HEK293 (cell line): Measurements from ENCODE around the gene HMGXB3.

Source experiments
- CTCF ChIA-PET: fragments of 350-600 bp; formaldehyde crosslinking; extraction: SDS; loops from one replicate; lab custom pipeline; 2021; ENCODE audit warnings: antibody characterized with exemption; lab: Yijun Ruan, JAX
- POLR2A ChIA-PET: fragments of 300-600 bp; formaldehyde crosslinking; extraction: SDS; loops from one replicate; lab custom pipeline; 2020; ENCODE audit warnings: antibody characterized with exemption, inconsistent platforms; lab: Yijun Ruan, JAX
- H3K27ac ChIP-seq: fragments of 200-500 bp; sonication (Bioruptor generic); 2 replicates; pipeline ENCODE4 v1.5.1; 2014; ENCODE audit warnings: low read depth, low read length, control low read depth, inconsistent platforms; ENCODE audit errors: extremely low read depth
- H3K36me3 ChIP-seq, 2 experiments: fragments of 200-500 bp in 1 of 2; sonication (Bioruptor generic) in 1 of 2; 1 replicate in 1 of 2; 2 replicates in 1 of 2; pipeline ENCODE4 v1.5.1; 2014 to 2017; ENCODE audit warnings: inconsistent platforms in 2 of 2, low read length in 2 of 2; ENCODE audit not compliant: control insufficient read depth in 2 of 2, insufficient read depth in 1 of 2
- H3K4me1 ChIP-seq: fragments of 200-500 bp; sonication (Bioruptor generic); 2 replicates; pipeline ENCODE4 v1.5.1; 2014; ENCODE audit warnings: mild to moderate bottlenecking, low read length, inconsistent platforms; ENCODE audit not compliant: control insufficient read depth, insufficient read depth
- H3K4me3 ChIP-seq: 2 replicates; pipeline ENCODE4 v1.5.1; 2011; ENCODE audit warnings: low read depth, mild to moderate bottlenecking, control low read depth, low read length, moderate library complexity
- H3K9me3 ChIP-seq: fragments of 200-500 bp; sonication (Bioruptor generic); 2 replicates; pipeline ENCODE4 v1.5.1; 2014; ENCODE audit warnings: low read depth, low read length, inconsistent platforms; ENCODE audit not compliant: control insufficient read depth, insufficient read depth
- BCL11B ChIP-seq: fragments of 450-650 bp; formaldehyde crosslinking; IDR thresholded peaks from 2 replicates; pipeline ENCODE4 v1.5.1; 2016; ENCODE audit warnings: low read depth, missing biosample characterization, missing genetic modification characterization
- KLF1 ChIP-seq: fragments of 450-650 bp; formaldehyde crosslinking; IDR thresholded peaks from 2 replicates; pipeline ENCODE4 v1.5.1; 2016; ENCODE audit warnings: missing biosample characterization, missing genetic modification characterization
- PRDM1 ChIP-seq: fragments of 450-650 bp; formaldehyde crosslinking; IDR thresholded peaks from 2 replicates; pipeline ENCODE4; 2016; ENCODE audit warnings: missing biosample characterization, missing genetic modification characterization
- YY2 ChIP-seq: fragments of 450-650 bp; formaldehyde crosslinking; IDR thresholded peaks from 2 replicates; pipeline ENCODE4 v1.5.1; 2016; ENCODE audit warnings: missing biosample characterization, missing genetic modification characterization
- ZBTB6 ChIP-seq: fragments of 450-650 bp; formaldehyde crosslinking; IDR thresholded peaks from 2 replicates; pipeline ENCODE4 v1.5.1; 2017; ENCODE audit warnings: missing biosample characterization, missing genetic modification characterization
- ZFHX2 ChIP-seq: fragments of 450-650 bp; formaldehyde crosslinking; conservative IDR thresholded peaks from 2 replicates; pipeline ENCODE4 v1.5.1; 2016; ENCODE audit warnings: missing biosample characterization, missing genetic modification characterization
- ZNF146 ChIP-seq: fragments of 450-650 bp; formaldehyde crosslinking; IDR thresholded peaks from 2 replicates; pipeline ENCODE4 v1.5.1; 2016; ENCODE audit warnings: missing biosample characterization, missing genetic modification characterization
- ZNF23 ChIP-seq: fragments of 450-650 bp; formaldehyde crosslinking; IDR thresholded peaks from 2 replicates; pipeline ENCODE4 v1.5.1; 2016; ENCODE audit warnings: missing biosample characterization, missing genetic modification characterization, borderline replicate concordance
- ZNF274 ChIP-seq, 2 experiments: fragments of 200-500 bp in 1 of 2; fragments of 450-650 bp in 1 of 2; sonication (Bioruptor generic) in 1 of 2; formaldehyde crosslinking in 1 of 2; IDR thresholded peaks; 2 replicates each; pipeline versions ENCODE4 v1.5.1 to v1.6.1; 2014 to 2016; ENCODE audit warnings: borderline replicate concordance in 1 of 2, inconsistent platforms in 1 of 2, low read length in 1 of 2, missing biosample characterization in 1 of 2, missing genetic modification characterization in 1 of 2
- ZNF280D ChIP-seq: fragments of 450-650 bp; formaldehyde crosslinking; IDR thresholded peaks from 2 replicates; pipeline ENCODE4 v1.5.1; 2016; ENCODE audit warnings: missing biosample characterization, missing genetic modification characterization
- ZNF292 ChIP-seq: fragments of 450-650 bp; formaldehyde crosslinking; IDR thresholded peaks from 2 replicates; pipeline ENCODE4 v1.5.1; 2016; ENCODE audit warnings: low read depth, missing biosample characterization, missing genetic modification characterization, borderline replicate concordance
- ZNF335 ChIP-seq: fragments of 450-650 bp; formaldehyde crosslinking; conservative IDR thresholded peaks from 2 replicates; pipeline ENCODE4 v1.5.1; 2016; ENCODE audit warnings: missing biosample characterization, missing genetic modification characterization
- ZNF350 ChIP-seq: fragments of 450-650 bp; formaldehyde crosslinking; IDR thresholded peaks from 2 replicates; pipeline ENCODE4 v1.5.0; 2017; ENCODE audit warnings: missing biosample characterization, mild to moderate bottlenecking, missing genetic modification characterization
- ZNF510 ChIP-seq: fragments of 450-650 bp; formaldehyde crosslinking; IDR thresholded peaks from 2 replicates; pipeline ENCODE4 v1.5.1; 2018; ENCODE audit warnings: mild to moderate bottlenecking, missing genetic modification characterization, missing biosample characterization; ENCODE audit not compliant: insufficient replicate concordance
- ZNF521 ChIP-seq: fragments of 450-650 bp; formaldehyde crosslinking; IDR thresholded peaks from 2 replicates; pipeline ENCODE4 v1.5.1; 2017; ENCODE audit warnings: missing biosample characterization, mild to moderate bottlenecking, missing genetic modification characterization
- ZNF548 ChIP-seq: fragments of 450-650 bp; formaldehyde crosslinking; IDR thresholded peaks from 2 replicates; pipeline ENCODE4 v1.5.1; 2016; ENCODE audit warnings: missing biosample characterization, missing genetic modification characterization
- ZNF558 ChIP-seq: fragments of 450-650 bp; formaldehyde crosslinking; IDR thresholded peaks from 2 replicates; pipeline ENCODE4 v1.5.1; 2016; ENCODE audit warnings: missing biosample characterization, missing genetic modification characterization
- ZNF561 ChIP-seq: fragments of 450-650 bp; IDR thresholded peaks from 2 replicates; pipeline ENCODE4 v1.5.1; 2018; ENCODE audit warnings: missing biosample characterization, missing genetic modification characterization, borderline replicate concordance
- ZNF830 ChIP-seq: fragments of 450-650 bp; IDR thresholded peaks from 2 replicates; pipeline ENCODE4 v1.5.0; 2018; ENCODE audit warnings: missing biosample characterization, missing genetic modification characterization, low read depth, mild to moderate bottlenecking, moderate library complexity
- ZSCAN30 ChIP-seq: fragments of 450-650 bp; IDR thresholded peaks from 2 replicates; pipeline ENCODE4 v1.5.1; 2018; ENCODE audit warnings: missing biosample characterization, mild to moderate bottlenecking, missing genetic modification characterization, moderate library complexity
- TF ChIP-seq, protein P1 (sequence below): fragments of 450-650 bp; formaldehyde crosslinking; IDR thresholded peaks from 2 replicates; pipeline ENCODE4 v1.5.1; 2017; ENCODE audit warnings: missing biosample characterization, missing genetic modification characterization

HMGXB3 gene

DNA sequence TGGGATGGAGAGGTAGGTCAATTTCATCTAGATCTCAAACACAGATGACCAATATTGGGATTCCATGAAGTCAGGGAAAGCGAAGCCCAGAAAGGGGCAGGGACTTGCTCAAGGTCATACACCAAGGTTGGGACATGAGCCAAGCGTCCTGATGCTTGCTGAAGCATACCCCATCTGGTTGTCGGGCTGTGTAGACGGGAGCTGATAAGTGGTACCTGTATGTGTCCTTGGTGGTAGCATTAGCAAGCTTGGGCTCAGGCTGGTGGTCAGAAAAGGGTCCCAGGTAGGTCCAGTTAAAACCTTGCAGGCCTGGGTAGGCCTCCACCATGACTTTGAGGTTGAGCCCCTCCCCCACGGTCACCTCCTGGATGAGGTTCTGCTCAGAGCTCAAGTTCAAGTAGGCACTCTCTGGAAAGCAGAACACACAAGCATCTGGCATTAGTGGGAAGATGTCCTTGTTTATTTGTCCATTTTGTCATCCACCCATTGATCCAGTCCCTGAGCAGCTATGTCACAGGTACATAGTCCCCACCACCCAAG is 72.6 kb downstream of the HMGXB3 start:
- no peak overlapping the region for H3K4me3 ChIP-seq
- H3K9me3 ChIP-seq, result no peaks in the 10 kb centered on the region
- CTCF ChIA-PET, result interaction anchor here (0.7 to 0.9 kb wide), 2 partner anchors 36 to 56 kb away, joined by 3 read pairs; no protein-coding TSS in a partner anchor
- TF ChIP-seq ZNF548 (tag by site-specific recombination), result no peak
- no peak for TF ChIP-seq PRDM1
- no peak for TF ChIP-seq BCL11B (tag by site-specific recombination)
- TF ChIP-seq ZSCAN30, result no peak
- no peak for TF ChIP-seq ZNF510 (tag by site-specific recombination)
- TF ChIP-seq KLF1 (tag by site-specific recombination), result no peak
- TF ChIP-seq ZNF274 (IDR thresholded peaks at IDR 0.05; ENCODE audit: low read length), result no peak
- no peak for TF ChIP-seq ZNF274 (tag by site-specific recombination; IDR thresholded peaks at IDR 0.05; ENCODE audit: borderline replicate concordance)
- TF ChIP-seq ZNF830 (tag by site-specific recombination), result no peak
- TF ChIP-seq, protein P1, sequence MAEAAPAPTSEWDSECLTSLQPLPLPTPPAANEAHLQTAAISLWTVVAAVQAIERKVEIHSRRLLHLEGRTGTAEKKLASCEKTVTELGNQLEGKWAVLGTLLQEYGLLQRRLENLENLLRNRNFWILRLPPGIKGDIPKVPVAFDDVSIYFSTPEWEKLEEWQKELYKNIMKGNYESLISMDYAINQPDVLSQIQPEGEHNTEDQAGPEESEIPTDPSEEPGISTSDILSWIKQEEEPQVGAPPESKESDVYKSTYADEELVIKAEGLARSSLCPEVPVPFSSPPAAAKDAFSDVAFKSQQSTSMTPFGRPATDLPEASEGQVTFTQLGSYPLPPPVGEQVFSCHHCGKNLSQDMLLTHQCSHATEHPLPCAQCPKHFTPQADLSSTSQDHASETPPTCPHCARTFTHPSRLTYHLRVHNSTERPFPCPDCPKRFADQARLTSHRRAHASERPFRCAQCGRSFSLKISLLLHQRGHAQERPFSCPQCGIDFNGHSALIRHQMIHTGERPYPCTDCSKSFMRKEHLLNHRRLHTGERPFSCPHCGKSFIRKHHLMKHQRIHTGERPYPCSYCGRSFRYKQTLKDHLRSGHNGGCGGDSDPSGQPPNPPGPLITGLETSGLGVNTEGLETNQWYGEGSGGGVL (tag by site-specific recombination), result no peak
- no peak for TF ChIP-seq ZNF561
- no peak for TF ChIP-seq ZBTB6 (tag by site-specific recombination)
- no peak for TF ChIP-seq ZNF146 (tag by site-specific recombination)
- no peak for TF ChIP-seq ZNF280D (tag by site-specific recombination)
- H3K36me3 ChIP-seq, result no peaks in the 10 kb centered on the region
- POLR2A ChIA-PET, result no interaction called here
- H3K4me1 ChIP-seq, result no peaks in the 10 kb centered on the region
- H3K27ac ChIP-seq, result no peak overlapping the region

GRCh38 chr5:150073677-150074076 is 73.1 kb downstream of the HMGXB3 start:
- H3K27ac ChIP-seq, result no peak overlapping the region
- CTCF ChIA-PET, result interaction anchor here (0.7 kb wide), 2 partner anchors 36 to 173 kb away, joined by 3 to 8 read pairs; no protein-coding TSS in a partner anchor
- no peak overlapping the region for H3K4me3 ChIP-seq
- no peaks in the 10 kb centered on the region for H3K4me1 ChIP-seq
- no peak for TF ChIP-seq ZNF350 (tag by site-specific recombination)
- TF ChIP-seq, all 188 proteins: peak for 0
- Histone ChIP-seq H3K9me3 (no peaks in the 10 kb centered on the region), H3K36me3 (no peaks in the 10 kb centered on the region)
- POLR2A ChIA-PET, result interaction anchor here (0.7 kb wide), 1 partner anchor 10 kb away, joined by 6 read pairs; no protein-coding TSS in a partner anchor

- Histone ChIP-seq H3K4me1 (no peaks in the 10 kb centered on the region), H3K9me3 (no peaks in the 10 kb centered on the region), H3K27ac (no peak overlapping the region), H3K4me3 (no peak overlapping the region), H3K36me3 (no peaks in the 10 kb centered on the region)
- TF ChIP-seq ZNF558 (tag by site-specific recombination) (no peak), ZNF335 (tag by site-specific recombination) (no peak), ZNF23 (tag by site-specific recombination) (no peak), YY2 (no peak), ZNF521 (tag by site-specific recombination) (no peak), ZNF292 (tag by site-specific recombination) (no peak), ZFHX2 (tag by site-specific recombination) (no peak)
- POLR2A ChIA-PET, result no interaction called here
- CTCF ChIA-PET, result interaction anchor here (0.7 kb wide), 1 partner anchor 664 kb away, joined by 3 read pairs; no protein-coding TSS in a partner anchor
Measured at GRCh38 chr5:150075233-150075632, 74.7 kb downstream of the HMGXB3 start.
